Endothelial cell of umbilical vein (primary cell): Measurements from ENCODE around the gene COL9A3. TPM values are rescaled to one million over a fixed set of nuclear protein-coding genes. Genes with fewer than 3 reads are reported as not detected.

Source experiments
- BruUV-seq: library from RNA; stranded (reverse); fragments of 400-500 nt; replicated peaks from 2 replicates; lab custom pipeline; 2021; lab: Mats Ljungman, UMichigan
- CTCF ChIA-PET: fragments of 300-600, 350-600 bp; sonication (Branson Sonifier 250); formaldehyde crosslinking; loops from one replicate; lab custom pipeline; 2021; ENCODE audit warnings: antibody characterized with exemption, inconsistent platforms; lab: Charles Lee
- POLR2A ChIA-PET: fragments of 300-600, 350-600 bp; sonication (Branson Sonifier 250); formaldehyde crosslinking; loops from one replicate; lab custom pipeline; 2021; ENCODE audit warnings: antibody characterized with exemption, inconsistent platforms; lab: Charles Lee
- DNase-seq: peaks from one replicate; pipeline ENCODE4 v3.0.0-alpha.2; 2011; ENCODE audit warnings: low read depth, low spot score
- FAIRE-seq: peaks from 2 replicates; lab custom pipeline; 2011; peaks lifted over from hg19 to GRCh38; lab: Jason Lieb, UNC
- H2AFZ ChIP-seq: 2 replicates; pipeline ENCODE4 v1.6.0; 2012; ENCODE audit warnings: low read depth, low read length, control low read depth, inconsistent platforms
- H3K27ac ChIP-seq: 2 replicates; pipeline ENCODE4 v1.5.1; 2011; ENCODE audit warnings: low read depth, mild to moderate bottlenecking, control low read depth, low read length, moderate library complexity; ENCODE audit not compliant: insufficient read depth
- H3K27me3 ChIP-seq, 2 experiments: 2 replicates each; pipeline versions ENCODE4 v1.6.0 to v1.6.1; 2011; ENCODE audit warnings: low read length in 2 of 2, mixed read lengths in 1 of 2; ENCODE audit not compliant: control insufficient read depth in 2 of 2, insufficient read depth in 2 of 2
- H3K36me3 ChIP-seq, 2 experiments: 2 replicates in 1 of 2; 3 replicates in 1 of 2; pipeline ENCODE4 v1.5.1; 2011; ENCODE audit warnings: low read length in 2 of 2, mild to moderate bottlenecking in 1 of 2, moderate library complexity in 1 of 2; ENCODE audit not compliant: control insufficient read depth in 2 of 2, insufficient read depth in 2 of 2; ENCODE audit errors: extremely low read depth in 1 of 2
- H3K4me1 ChIP-seq: 3 replicates; pipeline ENCODE4 v1.5.1; 2011; ENCODE audit warnings: mild to moderate bottlenecking, low read length; ENCODE audit not compliant: control insufficient read depth, insufficient read depth; ENCODE audit errors: extremely low read depth
- H3K4me2 ChIP-seq: 2 replicates; pipeline ENCODE4 v1.6.1; 2011; ENCODE audit warnings: low read length, control low read depth, mixed read lengths; ENCODE audit not compliant: insufficient read depth
- H3K4me3 ChIP-seq, 3 experiments: fragments of 200-600 bp in 1 of 3; sonication (generic), shearing (Covaris generic) in 1 of 3; replicated peaks in 1 of 3; 2 replicates each; pipeline ENCODE4 v1.5.1; 2011 to 2016; ENCODE audit warnings: control low read depth in 3 of 3, low read length in 3 of 3, mild to moderate bottlenecking in 2 of 3, inconsistent platforms in 1 of 3, low read depth in 1 of 3, moderate library complexity in 1 of 3; ENCODE audit not compliant: insufficient read depth in 1 of 3
- H3K79me2 ChIP-seq: 2 replicates; pipeline ENCODE4 v1.6.0; 2012; ENCODE audit warnings: low read length, inconsistent platforms; ENCODE audit not compliant: control insufficient read depth, insufficient read depth
- H3K9ac ChIP-seq: replicated peaks from 2 replicates; pipeline ENCODE3; 2011; ENCODE audit warnings: low read length, control low read depth; ENCODE audit not compliant: insufficient read depth; ENCODE audit errors: extremely low read depth
- H3K9me1 ChIP-seq: replicated peaks from 3 replicates; pipeline ENCODE4 v1.6.0; 2011; ENCODE audit warnings: mild to moderate bottlenecking, low read length; ENCODE audit not compliant: control insufficient read depth, insufficient read depth; ENCODE audit errors: extremely low read depth
- H3K9me3 ChIP-seq: replicated peaks from 2 replicates; pipeline ENCODE4 v1.5.1; 2012; ENCODE audit warnings: low read length, inconsistent platforms; ENCODE audit not compliant: control insufficient read depth, insufficient read depth
- H4K20me1 ChIP-seq: replicated peaks from 2 replicates; pipeline ENCODE3; 2011; ENCODE audit warnings: mild to moderate bottlenecking, low read length; ENCODE audit not compliant: control insufficient read depth, insufficient read depth; ENCODE audit errors: extremely low read depth
- CTCF ChIP-seq, 2 donors: IDR thresholded peaks; 1 replicate in 1 of 2; 2 replicates in 1 of 2; pipeline ENCODE4 v1.5.1; 2011; ENCODE audit warnings: low read length in 2 of 2, mild to moderate bottlenecking in 2 of 2, moderate library complexity in 2 of 2, control low read depth in 1 of 2, inconsistent platforms in 1 of 2, low read depth in 1 of 2; ENCODE audit not compliant: insufficient read depth in 1 of 2; ENCODE audit errors: extremely low read depth in 1 of 2
- EZH2 ChIP-seq: IDR thresholded peaks from 2 replicates; pipeline ENCODE4 v1.6.1; 2012; ENCODE audit warnings: borderline replicate concordance, low read depth, mild to moderate bottlenecking, moderate library complexity, low read length, inconsistent platforms; ENCODE audit not compliant: severe bottlenecking
- FOS ChIP-seq: IDR thresholded peaks from 2 replicates; pipeline ENCODE4 v1.6.1; 2011; ENCODE audit warnings: mild to moderate bottlenecking, low read length, moderate library complexity, borderline replicate concordance; ENCODE audit not compliant: insufficient read depth
- GATA2 ChIP-seq: IDR thresholded peaks from 2 replicates; pipeline ENCODE4 v1.7.0; 2011; ENCODE audit warnings: low read depth, mild to moderate bottlenecking, moderate library complexity, mixed read lengths, low read length; ENCODE audit not compliant: insufficient read length, insufficient read depth
- JUN ChIP-seq: IDR thresholded peaks from 2 replicates; pipeline ENCODE4 v1.6.1; 2011; ENCODE audit warnings: borderline replicate concordance, low read depth; ENCODE audit not compliant: insufficient read length, insufficient read depth
- MAX ChIP-seq: IDR thresholded peaks from 2 replicates; pipeline ENCODE4 v1.6.1; 2011; ENCODE audit not compliant: insufficient read depth, insufficient read length
- MYC ChIP-seq: IDR thresholded peaks from one replicate; pipeline ENCODE4 v1.6.1; 2011; ENCODE audit warnings: mild to moderate bottlenecking, low read depth, low read length
- POLR2A ChIP-seq: IDR thresholded peaks from 2 replicates; pipeline ENCODE4 v1.6.1; 2012; ENCODE audit warnings: low read depth, mild to moderate bottlenecking, control low read depth, low read length
- POLR2AphosphoS5 ChIP-seq: IDR thresholded peaks from 2 replicates; pipeline ENCODE4 v1.6.1; 2012; ENCODE audit warnings: low read depth, mild to moderate bottlenecking, control low read depth, low read length, moderate library complexity; ENCODE audit not compliant: insufficient read depth
- dilution Hi-C: fragments of 300-500 bp; cut with MboI; formaldehyde crosslinking; loops from one replicate; pipeline ENCODE4 v1.15.0; 2019; ENCODE audit warnings: low sequenced_read_pairs; ENCODE audit not compliant: extremely low pct_ligation_motif_present
- intact Hi-C: fragments of 100-400 bp; cut with micrococcal nuclease; formaldehyde crosslinking; loops from one replicate; pipeline ENCODE4 v1.10.0; 2022
- polyA plus RNA-seq, 4 experiments: library from polyadenylated mRNA; depleted of rRNA in 3 of 4; stranded (reverse) in 3 of 4; unstranded in 1 of 4; fragments of >200 nt; gene quantifications; 2 replicates each; pipeline versions ENCODE4 v1.2.1 to v1.2.3, GENCODE V29; 2011 to 2012; ENCODE audit warnings: missing spikeins in 1 of 4
- total RNA-seq: library from RNA; stranded (reverse); gene quantifications from 2 replicates; pipeline ENCODE4 v1.2.3, GENCODE V29; 2021

Gene COL9A3
- total and polyA plus RNA-seq, 2 donors (not counting 3 experiments of a cell fraction or from before 2014, with no cell fraction given), result 0.46 to 0.60 TPM

- intact Hi-C loops, result loop anchor here (5.0 to 10.0 kb wide), 2 partner anchors 303 to 420 kb away; partner anchors contain the start of gene RPS21
- no TSS peak for BruUV-seq
- CTCF ChIA-PET, result interaction anchor here (0.6 to 2.2 kb wide), 5 partner anchors 9 to 659 kb away, joined by 3 to 7 read pairs (median 3); partner anchors contain the start of gene MRGBP
- dilution Hi-C loops, result no loop called here
- peaks cover 11% of the 10 kb centered on the region for H3K4me1 ChIP-seq
- POLR2A ChIA-PET, result interaction anchor here (0.6 kb wide), 1 partner anchor 54 kb away, joined by 3 read pairs; no protein-coding TSS in a partner anchor
- peaks cover 12 to 20% of the 10 kb centered on the region in 2 experiments for H3K36me3 ChIP-seq
- no peaks in the 10 kb centered on the region for H3K27me3 ChIP-seq
- peaks cover 23% of the 10 kb centered on the region for H3K79me2 ChIP-seq
- H3K9me3 ChIP-seq, result no peaks in the 10 kb centered on the region
- no peak overlapping the region for H3K27ac ChIP-seq
- no peaks in the 10 kb centered on the region for H4K20me1 ChIP-seq
- H3K9ac ChIP-seq, result peak overlapping the region; percentile 21
- H3K9me1 ChIP-seq, result no peaks in the 10 kb centered on the region
- TF ChIP-seq JUN (no peak), FOS (no peak), CTCF (IDR thresholded peaks at IDR 0.05; ENCODE audit: extremely low read depth in 1 of 2, insufficient read depth in 1 of 2, low read depth in 1 of 2, low read length in 2 of 2) (no peak), GATA2 (no peak), POLR2AphosphoS5 (no peak), MAX (no peak), MYC (no peak), POLR2A (no peak), EZH2 (no peak)
- FAIRE-seq, result no peak
- H3K4me2 ChIP-seq, result peak overlapping the region; percentile 16
- H2AFZ ChIP-seq, result no peak overlapping the region
- no peak for DNase-seq
- H3K4me3 ChIP-seq, result peak overlapping the region; percentile 52 to 96 (median 57)
These were observed 11.6 kb upstream of the COL9A3 start for GRCh38 chr20:62805155-62805710.
